Prostate gland (tissue), 2 donors: ENCODE results near the gene LRRC39.

Experiments used
- CTCF ChIP-seq, 4 experiments: fragments of 200-600 bp in 2 of 4; fragments of 450-650 bp in 2 of 4; sonication (generic) in 2 of 4; IDR thresholded peaks; 1 replicate in 3 of 4; 2 replicates in 1 of 4; pipeline ENCODE4 v1.5.1; 2016 to 2019; ENCODE audit warnings: antibody characterized with exemption in 4 of 4, mild to moderate bottlenecking in 2 of 4, moderate library complexity in 2 of 4
- POLR2A ChIP-seq: fragments of 450-650 bp; IDR thresholded peaks from one replicate; pipeline ENCODE4 v1.6.1; 2016; ENCODE audit warnings: antibody characterized with exemption, mild to moderate bottlenecking
- POLR2AphosphoS5 ChIP-seq: sonication (generic); formaldehyde crosslinking; IDR thresholded peaks from one replicate; pipeline ENCODE4 v1.6.1; 2017; ENCODE audit warnings: antibody characterized with exemption

- TF ChIP-seq CTCF (IDR thresholded peaks at IDR 0.05) (no peak), POLR2A (no peak), POLR2AphosphoS5 (no peak)
These were observed 6.5 kb upstream of the LRRC39 start for GRCh38 chr1:100184536-100184935.
